GM19240 (cell line): ENCODE results near the gene MMP17.
"Not testable (repeated sequence)": the region's sequence is repeated elsewhere in the genome, so short reads cannot be mapped to it uniquely, and the experiment has no call there.

Experiments used
- DNase-seq: peaks from one replicate; pipeline ENCODE4 v3.0.0; 2011; ENCODE audit warnings: low spot score; ENCODE audit not compliant: insufficient read length

The MMP17 gene

DNA sequence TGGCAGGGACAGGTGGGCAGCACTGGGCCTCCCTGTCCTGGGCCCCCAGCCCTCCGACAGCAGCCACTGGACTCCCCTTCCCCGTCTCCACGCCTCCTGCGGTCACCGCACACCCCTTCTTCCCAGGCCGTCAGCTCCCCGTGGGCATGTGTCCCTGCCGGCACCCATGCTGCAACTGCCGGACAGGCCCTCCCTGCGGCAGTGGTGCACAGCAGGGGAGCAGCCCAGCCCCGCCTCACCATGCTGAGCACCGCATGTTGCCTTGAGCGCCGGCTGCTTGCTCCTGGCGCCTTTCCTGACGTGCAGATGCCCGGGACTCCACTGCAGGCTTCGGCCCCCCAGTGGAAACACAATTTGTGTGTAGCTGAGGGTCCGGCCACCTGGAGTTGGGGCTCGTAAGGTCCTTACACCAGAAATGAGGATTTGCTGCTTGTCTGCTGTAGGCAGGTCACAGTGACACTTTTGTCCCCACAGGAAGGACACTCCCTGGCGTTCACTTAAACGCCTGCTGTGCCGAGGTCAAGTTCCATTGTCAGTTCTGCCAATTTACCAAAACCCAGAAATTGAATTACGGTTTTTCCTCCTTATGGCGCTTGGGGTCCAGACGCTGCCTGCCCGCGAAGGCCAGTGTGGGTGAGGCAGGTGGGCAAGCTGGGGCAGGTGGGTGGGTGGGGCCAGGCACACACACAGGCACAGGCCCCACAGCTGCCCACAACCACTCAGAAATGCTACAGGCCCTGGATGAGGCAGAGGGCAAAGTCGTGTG, 28.2 kb upstream of the MMP17 start:
- DNase-seq = no peak

DNA sequence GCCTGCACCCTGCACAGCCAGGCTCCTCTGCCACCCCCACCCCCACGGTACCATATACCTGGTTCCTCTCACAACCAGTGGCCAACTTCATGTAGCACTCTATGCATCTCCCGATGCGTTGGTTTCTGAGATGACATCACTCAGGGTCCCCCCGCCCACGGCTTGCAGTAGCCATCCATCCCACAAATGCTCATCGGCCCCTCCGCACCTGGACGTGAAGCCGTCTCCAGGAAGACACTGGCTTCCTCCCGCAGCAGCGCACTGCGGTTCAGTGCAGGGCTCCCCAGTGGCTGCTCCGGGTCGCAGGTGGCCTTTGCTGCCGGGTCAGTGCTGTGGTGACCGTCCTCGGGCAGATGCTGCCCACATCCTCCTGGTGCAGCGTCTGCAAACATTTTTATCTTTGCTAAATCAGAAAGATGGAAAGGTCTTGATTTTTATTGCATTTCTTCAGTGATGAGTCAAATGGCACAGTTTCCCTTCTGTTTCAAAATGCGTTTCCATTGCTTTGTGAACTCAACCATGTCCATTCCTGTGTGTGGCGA, 27.5 kb upstream of the MMP17 start:
- DNase-seq = no peak

GRCh38 chr12:131801254-131801866, 26.8 kb upstream of the MMP17 start:
- no peak for DNase-seq

GRCh38 chr12:131803961-131804521, 24.2 kb upstream of the MMP17 start:
- no peak for DNase-seq

DNA sequence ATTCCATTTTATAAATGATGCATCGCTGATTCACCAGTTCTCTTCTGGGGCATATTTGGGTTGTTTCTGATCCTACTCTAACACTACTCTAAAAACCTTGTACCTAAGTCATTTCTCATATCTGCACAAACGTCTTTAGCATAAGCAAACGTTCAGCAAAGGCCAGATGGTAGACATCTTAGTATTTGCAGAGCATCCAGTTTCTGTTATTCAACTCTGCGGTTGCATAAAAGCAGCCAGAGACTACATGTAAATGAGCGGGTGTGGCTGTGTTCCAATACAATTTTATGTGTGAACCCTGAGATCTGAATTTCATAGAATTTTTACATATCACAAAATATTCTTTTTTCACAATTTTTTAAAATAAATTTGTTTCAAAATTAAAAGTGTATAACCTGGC, 22.8 kb upstream of the MMP17 start:
- DNase-seq = no peak

- no peak for DNase-seq
Observed at GRCh38 chr12:131806674-131807073, 21.5 kb upstream of the MMP17 start.

- DNase-seq = no peak
Observed at GRCh38 chr12:131808744-131809371, 19.3 kb upstream of the MMP17 start.

DNA sequence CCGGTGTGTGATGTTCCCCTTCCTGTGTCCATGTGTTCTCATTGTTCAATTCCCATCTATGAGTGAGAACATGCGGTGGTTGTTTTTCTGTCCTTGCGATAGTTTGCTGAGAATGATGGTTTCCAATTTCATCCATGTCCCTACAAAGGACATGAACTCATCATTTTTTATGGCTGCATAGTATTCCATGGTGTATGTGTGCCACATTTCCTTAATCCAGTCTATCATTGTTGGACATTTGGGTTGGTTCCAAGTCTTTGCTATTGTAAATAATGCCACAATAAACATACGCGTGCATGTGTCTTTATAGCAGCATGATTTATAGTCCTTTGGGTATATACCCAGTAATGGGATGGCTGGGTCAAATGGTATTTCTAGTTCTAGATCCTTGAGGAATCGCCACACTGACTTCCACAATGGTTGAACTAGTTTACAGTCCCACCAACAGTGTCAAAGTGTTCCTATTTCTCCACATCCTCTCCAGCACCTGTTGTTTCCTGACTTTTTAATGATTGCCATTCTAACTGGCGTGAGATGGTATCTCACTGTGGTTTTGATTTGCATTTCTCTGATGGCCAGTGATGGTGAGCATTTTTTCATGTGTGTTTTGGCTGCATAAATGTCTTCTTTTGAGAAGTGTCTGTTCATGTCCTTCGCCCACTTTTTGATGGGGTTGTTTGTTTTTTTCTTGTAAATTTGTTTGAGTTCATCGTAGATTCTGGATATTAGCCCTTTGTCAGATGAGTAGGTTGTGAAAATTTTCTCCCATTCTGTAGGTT, 18.5 kb upstream of the MMP17 start:
- DNase-seq = not testable (repeated sequence)

GRCh38 chr12:131810726-131811125, 17.5 kb upstream of the MMP17 start:
- no peak for DNase-seq

DNA sequence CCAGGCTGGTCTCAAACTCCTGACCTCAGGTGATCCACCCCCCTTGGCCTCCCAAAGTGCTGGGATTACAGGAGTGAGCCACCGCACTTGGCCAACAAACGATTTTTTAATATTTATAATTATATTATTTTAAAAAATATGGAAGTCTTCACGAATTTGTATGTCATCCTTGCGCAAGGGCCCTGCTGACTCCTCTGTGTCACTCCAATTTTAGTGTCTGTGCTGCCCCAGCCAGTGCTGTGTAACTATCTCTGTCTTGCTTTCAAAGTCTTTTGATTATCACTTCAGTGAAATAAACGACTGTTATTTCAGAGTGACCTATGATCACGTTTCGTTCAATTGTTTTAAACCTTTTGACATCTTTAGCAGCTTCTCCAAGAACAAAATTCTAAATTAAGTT, 13.1 kb upstream of the MMP17 start:
- DNase-seq = no peak

DNA sequence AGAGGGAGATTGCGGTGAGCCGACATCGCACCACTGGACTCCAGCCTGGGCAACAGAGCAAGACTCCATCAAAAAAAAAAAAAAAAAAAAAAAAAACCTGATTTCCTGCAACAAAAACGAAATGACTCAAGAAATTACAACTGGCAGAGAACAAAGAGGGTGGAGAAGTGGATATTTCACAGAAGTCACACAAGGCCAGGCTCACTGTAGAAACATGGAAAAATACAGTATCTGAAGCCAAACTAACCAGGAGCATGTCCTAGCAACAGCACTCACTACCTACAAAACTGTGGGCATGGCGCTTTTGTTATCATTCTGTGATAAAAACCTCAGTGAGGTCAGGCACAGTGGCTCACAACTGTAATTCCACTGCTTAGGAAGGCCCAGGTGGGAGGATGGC, 11.7 kb upstream of the MMP17 start:
- DNase-seq = no peak

- DNase-seq = no peak
Observed at GRCh38 chr12:131817241-131817640, 11.0 kb upstream of the MMP17 start.

DNA sequence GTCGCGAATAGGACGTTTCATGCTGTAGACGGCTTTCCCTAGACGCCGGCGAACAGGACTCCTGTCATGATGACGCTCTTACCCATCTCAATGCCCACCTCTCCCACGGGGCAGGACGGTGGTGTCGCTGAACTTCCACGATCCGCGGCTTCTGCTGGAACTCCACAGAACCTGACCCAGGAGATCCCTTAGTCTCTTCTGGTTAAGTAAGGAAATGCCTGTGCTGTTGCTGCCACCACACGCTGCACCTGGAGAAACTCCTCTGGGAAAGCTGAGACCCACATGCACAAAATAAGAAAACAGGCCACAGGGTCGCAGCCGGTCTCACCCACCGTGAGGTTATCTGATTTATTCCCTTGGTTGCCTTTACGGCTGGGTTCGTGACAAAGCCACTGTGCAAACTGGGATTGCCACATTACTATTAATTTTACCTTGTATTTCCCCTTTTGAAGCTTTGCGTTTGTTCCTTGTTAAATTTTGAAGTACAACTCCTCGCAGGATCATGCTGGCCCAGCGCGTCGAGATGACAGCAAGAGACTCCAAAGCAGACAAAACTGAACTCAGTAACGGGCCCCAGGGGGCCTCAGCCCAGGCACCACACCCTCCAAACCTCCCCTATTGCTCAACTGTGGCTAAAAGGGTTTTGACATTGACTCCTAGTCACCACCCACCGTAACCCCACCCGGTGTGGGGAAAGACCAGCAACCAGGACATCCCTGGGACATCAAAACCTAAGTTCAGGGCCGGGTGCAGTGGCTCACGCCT, 9.2 kb upstream of the MMP17 start:
- no peak for DNase-seq

DNA sequence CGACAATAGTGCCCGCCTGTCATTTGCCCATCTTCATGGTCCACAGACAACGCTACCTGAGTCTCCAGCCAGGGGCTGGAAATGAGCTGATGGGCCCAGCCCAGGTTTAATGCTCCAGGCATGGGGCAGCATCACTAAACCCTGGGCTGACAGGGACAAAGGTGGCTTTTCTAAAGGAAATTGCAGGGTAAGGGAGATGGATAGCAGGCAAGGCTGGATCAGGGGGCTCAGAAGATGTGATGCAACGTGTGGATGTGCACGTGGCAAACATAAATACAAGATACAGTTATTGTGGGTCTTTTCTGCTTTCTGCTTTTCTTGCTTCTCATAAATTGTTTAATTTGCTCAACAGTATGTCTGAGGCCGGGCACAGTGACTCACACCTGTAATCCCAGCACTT, 3.7 kb upstream of the MMP17 start:
- no peak for DNase-seq

GRCh38 chr12:131825146-131825892, 2.9 kb upstream of the MMP17 start:
- no peak for DNase-seq

- DNase-seq = no peak
Observed at GRCh38 chr12:131826097-131826928, 1.9 kb upstream of the MMP17 start.

DNA sequence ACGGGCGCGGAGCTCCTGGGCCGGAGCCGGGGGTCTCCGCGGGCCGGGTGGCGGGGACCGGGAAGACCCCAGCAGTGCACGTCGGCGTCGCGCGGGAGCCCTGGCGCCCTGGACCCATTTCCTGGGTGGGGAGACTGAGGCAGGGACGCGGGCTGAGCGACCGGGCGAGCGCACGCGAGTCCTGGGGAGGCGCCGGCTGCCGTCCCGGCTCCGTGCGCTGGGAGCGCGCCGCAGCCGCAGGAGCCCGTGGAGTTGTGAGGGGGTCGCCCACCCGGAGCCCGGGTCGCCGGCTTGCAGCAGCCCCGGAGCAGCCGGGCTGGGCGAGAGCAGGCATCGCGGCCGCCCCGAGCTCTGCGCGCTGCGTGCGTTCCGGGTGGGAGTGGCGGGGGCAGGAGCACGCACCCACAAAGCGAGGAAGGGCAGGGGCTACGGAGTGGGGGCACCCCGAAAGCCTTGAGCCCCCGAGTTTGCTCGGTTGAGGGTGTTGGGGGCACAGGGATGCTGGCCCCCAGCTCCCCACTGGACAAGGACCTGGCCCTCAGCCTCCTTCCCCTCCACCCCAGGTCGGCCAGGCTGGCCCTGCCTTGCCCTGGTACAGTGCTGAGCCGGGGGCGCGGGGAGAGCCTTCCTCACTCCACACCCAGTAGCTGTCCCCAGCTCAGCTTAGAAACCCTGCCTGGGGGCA, 620 bp downstream of the MMP17 start:
- no peak for DNase-seq

- no peak for DNase-seq
Observed at GRCh38 chr12:131829356-131829747, 1.2 kb downstream of the MMP17 start.
